NT2/D1 (cell line): ENCODE data around the gene ALPG.

Experiments used
- SUZ12 ChIP-seq: IDR thresholded peaks from 2 replicates; pipeline ENCODE4 v1.6.1; 2011; ENCODE audit not compliant: insufficient read length, insufficient read depth; ENCODE audit errors: extremely low read depth
- YY1 ChIP-seq: IDR thresholded peaks from 2 replicates; pipeline ENCODE4 v1.6.1; 2011; ENCODE audit not compliant: insufficient read length, insufficient read depth
- ZNF274 ChIP-seq: IDR thresholded peaks from 2 replicates; pipeline ENCODE4 v1.6.1; 2011; ENCODE audit warnings: mild to moderate bottlenecking, low read depth, low read length

- no peak for TF ChIP-seq YY1
- TF ChIP-seq ZNF274 = no peak
- no peak for TF ChIP-seq SUZ12
Observed at GRCh38 chr2:232361646-232362045, 45.0 kb upstream of the ALPG start.
